ENCODE results near the gene DDX20. TPM values are rescaled to one million over a fixed set of nuclear protein-coding genes. Genes with fewer than 3 reads are reported as not detected.
"Not testable (repeated sequence)": the region's sequence is repeated elsewhere in the genome, so short reads cannot be mapped to it uniquely, and the experiment has no call there.

Gene DDX20
- total RNA-seq, 1 experiment from 2014 or later, result 22.2 TPM

GRCh38 chr1:111739194-111739924, 16.3 kb upstream of the DDX20 start, which contains the start of gene INKA2:
TSS of gene INKA2 (minus strand) at chr1:111739395. CDS start at chr1:111739242, 153 bp downstream.
- ChIA-PET POLR2A (ENCODE audit: unreplicated experiment) (interaction anchor here (0.6 to 0.7 kb wide), 2 partner anchors 17 to 120 kb away, joined by 3 read pairs; no protein-coding TSS in a partner anchor), CTCF (interaction anchor here (0.6 to 1.2 kb wide), 2 partner anchors 25 to 30 kb away, joined by 3 to 4 read pairs; no protein-coding TSS in a partner anchor)
- peak within 1 kb of the TSS; percentile 9; the same call in 1 of the 2 replicates for H3K9ac ChIP-seq (ENCODE audit: low read length)
- H3F3A ChIP-seq (ENCODE audit: low read length, unreplicated experiment), result no peaks in the 10 kb centered on the region
- ATAC-seq (peak; percentile 82), DNase-seq (peak; percentile 86)
- peak within 1 kb of the TSS; percentile 92 for H3K4me2 ChIP-seq (ENCODE audit: low read length)
- H3K9me2 ChIP-seq (replicated peaks; ENCODE audit: low read length), result no peaks in the 10 kb centered on the region
- H3K4me1 ChIP-seq (ENCODE audit: insufficient read depth, low read length), result peaks cover 20% of the 10 kb centered on the region; the same call in 1 of the 2 replicates
- no peak within 1 kb of the TSS for H3K27ac ChIP-seq (ENCODE audit: low read length)
- BruUV-seq (replicated peaks), result TSS peak; percentile 37
- no peaks in the 10 kb centered on the region for H3K27me3 ChIP-seq (ENCODE audit: low read length)
- peak within 1 kb of the TSS; percentile 94 for H2AFZ ChIP-seq (ENCODE audit: low read length)
- TF ChIP-seq EZH2phosphoT487 (IDR thresholded peaks at IDR 0.05; ENCODE audit: borderline replicate concordance, low read length) (no peak), CTCF (conservative IDR thresholded peaks at IDR 0.05; ENCODE audit: low read depth, low read length) (no peak), EZH2 (IDR thresholded peaks at IDR 0.05; ENCODE audit: low read length, unreplicated experiment) (no peak)
- peak within 1 kb of the TSS; percentile 64 for H3K4me3 ChIP-seq (ENCODE audit: low read length)
- H3K79me2 ChIP-seq (ENCODE audit: low read length), result no peaks in the 10 kb centered on the region
- no peaks in the 10 kb centered on the region for H4K20me1 ChIP-seq (ENCODE audit: low read length)
- intact Hi-C loops (cut with micrococcal nuclease), result loop anchor here (2.0 kb wide), 1 partner anchor 25 kb away; no protein-coding TSS in a partner anchor
- no peaks in the 10 kb centered on the region for H3K36me3 ChIP-seq (ENCODE audit: low read depth, low read length)
- H3K9me3 ChIP-seq (ENCODE audit: low read length), result no peaks in the 10 kb centered on the region

GRCh38 chr1:111739925-111740765, 15.6 kb upstream of the DDX20 start:
- peak; percentile 45 for ATAC-seq
- no peaks in the 10 kb centered on the region for H3K9me2 ChIP-seq (replicated peaks; ENCODE audit: low read length)
- H3K9me3 ChIP-seq (ENCODE audit: low read length), result no peaks in the 10 kb centered on the region
- H3K4me1 ChIP-seq (ENCODE audit: insufficient read depth, low read length), result peaks cover 20% of the 10 kb centered on the region; the same call in 1 of the 2 replicates
- H3K27me3 ChIP-seq (ENCODE audit: low read length), result no peaks in the 10 kb centered on the region
- no peak overlapping the region for H3K9ac ChIP-seq (ENCODE audit: low read length)
- H3K36me3 ChIP-seq (ENCODE audit: low read depth, low read length), result no peaks in the 10 kb centered on the region
- BruUV-seq (replicated peaks), result no TSS peak
- POLR2A ChIA-PET (ENCODE audit: unreplicated experiment), result no interaction called here
- CTCF ChIA-PET, result interaction anchor here (0.6 kb wide), 1 partner anchor 30 kb away, joined by 3 read pairs; no protein-coding TSS in a partner anchor
- peak overlapping the region; percentile 64 for H3K4me3 ChIP-seq (ENCODE audit: low read length)
- intact Hi-C loops (cut with micrococcal nuclease), result loop anchor here (2.0 kb wide), 1 partner anchor 25 kb away; no protein-coding TSS in a partner anchor
- peak overlapping the region; percentile 94 for H2AFZ ChIP-seq (ENCODE audit: low read length)
- H3K79me2 ChIP-seq (ENCODE audit: low read length), result no peaks in the 10 kb centered on the region
- H3K27ac ChIP-seq (ENCODE audit: low read length), result no peak overlapping the region
- peak; percentile 69 for DNase-seq
- TF ChIP-seq CTCF (conservative IDR thresholded peaks at IDR 0.05; ENCODE audit: low read depth, low read length) (no peak), EZH2phosphoT487 (IDR thresholded peaks at IDR 0.05; ENCODE audit: borderline replicate concordance, low read length) (no peak), EZH2 (IDR thresholded peaks at IDR 0.05; ENCODE audit: low read length, unreplicated experiment) (no peak)
- peak overlapping the region; percentile 92 for H3K4me2 ChIP-seq (ENCODE audit: low read length)
- H4K20me1 ChIP-seq (ENCODE audit: low read length), result no peaks in the 10 kb centered on the region
- H3F3A ChIP-seq (ENCODE audit: low read length, unreplicated experiment), result no peaks in the 10 kb centered on the region

GRCh38 chr1:111742292-111742691, 13.4 kb upstream of the DDX20 start:
- H3K4me3 ChIP-seq (ENCODE audit: low read length); BruUV-seq (replicated peaks); intact Hi-C loops (cut with micrococcal nuclease); DNase-seq; H3K27me3 ChIP-seq (ENCODE audit: low read length); H4K20me1 ChIP-seq (ENCODE audit: low read length); H3K9ac ChIP-seq (ENCODE audit: low read length); H3K27ac ChIP-seq (ENCODE audit: low read length); H3K4me2 ChIP-seq (ENCODE audit: low read length); H3K36me3 ChIP-seq (ENCODE audit: low read depth, low read length); CTCF ChIA-PET; H3K9me2 ChIP-seq (replicated peaks; ENCODE audit: low read length); H3K9me3 ChIP-seq (ENCODE audit: low read length); H3K79me2 ChIP-seq (ENCODE audit: low read length); ATAC-seq; H3F3A ChIP-seq (ENCODE audit: low read length, unreplicated experiment); POLR2A ChIA-PET (ENCODE audit: unreplicated experiment); H2AFZ ChIP-seq (ENCODE audit: low read length): not testable (repeated sequence)
- peaks cover 20% of the 10 kb centered on the region; the same call in 1 of the 2 replicates for H3K4me1 ChIP-seq (ENCODE audit: insufficient read depth, low read length)

Data from PC-3 (cell line).